ENCODE measurements around the gene RNF175. TPM values are rescaled to one million over a fixed set of nuclear protein-coding genes. Genes with fewer than 3 reads are reported as not detected.

Gene RNF175
- total RNA-seq, 1 experiment from 2014 or later = 5.4 TPM

DNA sequence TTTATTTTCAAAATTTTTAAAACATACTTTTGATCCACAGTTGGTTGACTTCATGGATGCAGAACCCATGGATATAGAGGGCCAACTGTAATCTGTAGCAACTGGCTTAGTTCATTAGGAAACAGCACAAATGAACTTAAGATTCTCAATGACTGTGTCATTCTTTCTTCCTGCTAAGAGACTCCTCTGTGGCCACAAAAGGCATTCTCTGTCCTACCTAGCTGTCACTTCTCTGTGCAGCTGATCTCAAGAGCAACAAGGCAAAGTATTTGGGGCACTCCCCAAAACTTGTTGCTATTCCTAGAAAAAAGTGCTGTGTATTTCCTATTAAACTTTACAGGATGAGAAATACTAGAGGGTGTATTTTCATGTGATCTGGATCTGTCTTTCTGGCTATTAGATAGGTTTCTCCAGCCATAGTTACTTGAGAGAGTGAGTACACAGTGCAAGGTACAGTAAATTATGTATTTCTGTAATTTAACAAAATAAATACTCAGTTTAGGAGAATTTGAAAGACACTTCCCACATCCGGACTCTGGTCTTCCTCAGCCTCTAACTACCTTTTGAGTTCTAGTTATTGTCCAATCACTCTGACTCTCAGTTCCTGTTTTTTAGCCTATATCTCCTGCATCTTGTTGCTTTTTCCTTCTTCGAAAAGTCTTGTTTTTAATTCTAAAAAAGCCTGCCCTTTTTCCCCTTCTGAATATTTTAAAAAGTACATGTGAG lies 53.9 kb downstream of the RNF175 start:
- H3K27ac Mint-ChIP-seq = no peak overlapping the region
- no peaks in the 10 kb centered on the region for H3K4me1 Mint-ChIP-seq
- peaks cover 14% of the 10 kb centered on the region for H3K27me3 Mint-ChIP-seq (ENCODE audit: low read depth)
- H3K4me3 Mint-ChIP-seq = no peak overlapping the region
- H3K9me3 Mint-ChIP-seq = no peaks in the 10 kb centered on the region
- no peak for ATAC-seq
- no peaks in the 10 kb centered on the region for H3K36me3 Mint-ChIP-seq
- no peak for TF ChIP-seq JUN (CRISPR knock-in tag; IDR thresholded peaks at IDR 0.05)
- TF ChIP-seq, protein P1, sequence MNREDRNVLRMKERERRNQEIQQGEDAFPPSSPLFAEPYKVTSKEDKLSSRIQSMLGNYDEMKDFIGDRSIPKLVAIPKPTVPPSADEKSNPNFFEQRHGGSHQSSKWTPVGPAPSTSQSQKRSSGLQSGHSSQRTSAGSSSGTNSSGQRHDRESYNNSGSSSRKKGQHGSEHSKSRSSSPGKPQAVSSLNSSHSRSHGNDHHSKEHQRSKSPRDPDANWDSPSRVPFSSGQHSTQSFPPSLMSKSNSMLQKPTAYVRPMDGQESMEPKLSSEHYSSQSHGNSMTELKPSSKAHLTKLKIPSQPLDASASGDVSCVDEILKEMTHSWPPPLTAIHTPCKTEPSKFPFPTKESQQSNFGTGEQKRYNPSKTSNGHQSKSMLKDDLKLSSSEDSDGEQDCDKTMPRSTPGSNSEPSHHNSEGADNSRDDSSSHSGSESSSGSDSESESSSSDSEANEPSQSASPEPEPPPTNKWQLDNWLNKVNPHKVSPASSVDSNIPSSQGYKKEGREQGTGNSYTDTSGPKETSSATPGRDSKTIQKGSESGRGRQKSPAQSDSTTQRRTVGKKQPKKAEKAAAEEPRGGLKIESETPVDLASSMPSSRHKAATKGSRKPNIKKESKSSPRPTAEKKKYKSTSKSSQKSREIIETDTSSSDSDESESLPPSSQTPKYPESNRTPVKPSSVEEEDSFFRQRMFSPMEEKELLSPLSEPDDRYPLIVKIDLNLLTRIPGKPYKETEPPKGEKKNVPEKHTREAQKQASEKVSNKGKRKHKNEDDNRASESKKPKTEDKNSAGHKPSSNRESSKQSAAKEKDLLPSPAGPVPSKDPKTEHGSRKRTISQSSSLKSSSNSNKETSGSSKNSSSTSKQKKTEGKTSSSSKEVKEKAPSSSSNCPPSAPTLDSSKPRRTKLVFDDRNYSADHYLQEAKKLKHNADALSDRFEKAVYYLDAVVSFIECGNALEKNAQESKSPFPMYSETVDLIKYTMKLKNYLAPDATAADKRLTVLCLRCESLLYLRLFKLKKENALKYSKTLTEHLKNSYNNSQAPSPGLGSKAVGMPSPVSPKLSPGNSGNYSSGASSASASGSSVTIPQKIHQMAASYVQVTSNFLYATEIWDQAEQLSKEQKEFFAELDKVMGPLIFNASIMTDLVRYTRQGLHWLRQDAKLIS (CRISPR knock-in tag; IDR thresholded peaks at IDR 0.05; ENCODE audit: borderline replicate concordance) = no peak
- TF ChIP-seq RORB (CRISPR knock-in tag; IDR thresholded peaks at IDR 0.05) = no peak
- TF ChIP-seq, protein P2, sequence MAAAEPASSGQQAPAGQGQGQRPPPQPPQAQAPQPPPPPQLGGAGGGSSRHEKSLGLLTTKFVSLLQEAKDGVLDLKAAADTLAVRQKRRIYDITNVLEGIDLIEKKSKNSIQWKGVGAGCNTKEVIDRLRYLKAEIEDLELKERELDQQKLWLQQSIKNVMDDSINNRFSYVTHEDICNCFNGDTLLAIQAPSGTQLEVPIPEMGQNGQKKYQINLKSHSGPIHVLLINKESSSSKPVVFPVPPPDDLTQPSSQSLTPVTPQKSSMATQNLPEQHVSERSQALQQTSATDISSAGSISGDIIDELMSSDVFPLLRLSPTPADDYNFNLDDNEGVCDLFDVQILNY (CRISPR knock-in tag; IDR thresholded peaks at IDR 0.05) = no peak
- TF ChIP-seq, protein P3, sequence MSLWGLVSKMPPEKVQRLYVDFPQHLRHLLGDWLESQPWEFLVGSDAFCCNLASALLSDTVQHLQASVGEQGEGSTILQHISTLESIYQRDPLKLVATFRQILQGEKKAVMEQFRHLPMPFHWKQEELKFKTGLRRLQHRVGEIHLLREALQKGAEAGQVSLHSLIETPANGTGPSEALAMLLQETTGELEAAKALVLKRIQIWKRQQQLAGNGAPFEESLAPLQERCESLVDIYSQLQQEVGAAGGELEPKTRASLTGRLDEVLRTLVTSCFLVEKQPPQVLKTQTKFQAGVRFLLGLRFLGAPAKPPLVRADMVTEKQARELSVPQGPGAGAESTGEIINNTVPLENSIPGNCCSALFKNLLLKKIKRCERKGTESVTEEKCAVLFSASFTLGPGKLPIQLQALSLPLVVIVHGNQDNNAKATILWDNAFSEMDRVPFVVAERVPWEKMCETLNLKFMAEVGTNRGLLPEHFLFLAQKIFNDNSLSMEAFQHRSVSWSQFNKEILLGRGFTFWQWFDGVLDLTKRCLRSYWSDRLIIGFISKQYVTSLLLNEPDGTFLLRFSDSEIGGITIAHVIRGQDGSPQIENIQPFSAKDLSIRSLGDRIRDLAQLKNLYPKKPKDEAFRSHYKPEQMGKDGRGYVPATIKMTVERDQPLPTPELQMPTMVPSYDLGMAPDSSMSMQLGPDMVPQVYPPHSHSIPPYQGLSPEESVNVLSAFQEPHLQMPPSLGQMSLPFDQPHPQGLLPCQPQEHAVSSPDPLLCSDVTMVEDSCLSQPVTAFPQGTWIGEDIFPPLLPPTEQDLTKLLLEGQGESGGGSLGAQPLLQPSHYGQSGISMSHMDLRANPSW (CRISPR knock-in tag; conservative IDR thresholded peaks at IDR 0.05; ENCODE audit: low read depth) = no peak
- TF ChIP-seq CREM (CRISPR knock-in tag; IDR thresholded peaks at IDR 0.05) = no peak
- ChIA-PET CTCF (no interaction called here), POLR2A (no interaction called here)
- DNase-seq (ENCODE audit: low spot score) = no peak

DNA sequence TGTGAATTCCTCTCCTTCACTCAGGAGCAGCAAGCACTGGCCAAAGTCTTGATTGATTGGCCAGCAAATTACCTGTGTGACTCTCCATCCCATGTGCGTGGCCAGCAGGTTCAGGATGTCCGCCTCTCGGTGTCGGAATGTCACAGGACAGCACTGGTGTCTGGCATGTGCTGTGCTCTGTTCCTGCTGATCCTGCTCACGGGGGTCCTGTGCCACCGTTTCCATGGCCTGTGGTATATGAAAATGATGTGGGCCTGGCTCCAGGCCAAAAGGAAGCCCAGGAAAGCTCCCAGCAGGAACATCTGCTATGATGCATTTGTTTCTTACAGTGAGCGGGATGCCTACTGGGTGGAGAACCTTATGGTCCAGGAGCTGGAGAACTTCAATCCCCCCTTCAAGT lies 55.3 kb downstream of the RNF175 start:
- no peaks in the 10 kb centered on the region for H3K36me3 Mint-ChIP-seq
- H3K4me3 Mint-ChIP-seq = no peak overlapping the region
- no peaks in the 10 kb centered on the region for H3K9me3 Mint-ChIP-seq
- DNase-seq (ENCODE audit: low spot score) = no peak
- ChIA-PET POLR2A (no interaction called here), CTCF (no interaction called here)
- H3K27me3 Mint-ChIP-seq (ENCODE audit: low read depth) = peaks cover 14% of the 10 kb centered on the region
- no peak for TF ChIP-seq HMGA2 (CRISPR knock-in tag; IDR thresholded peaks at IDR 0.05)
- no peak for TF ChIP-seq CREB1 (CRISPR knock-in tag; IDR thresholded peaks at IDR 0.05)
- no peak overlapping the region for H3K27ac Mint-ChIP-seq
- ATAC-seq = no peak
- H3K4me1 Mint-ChIP-seq = no peaks in the 10 kb centered on the region

DNA sequence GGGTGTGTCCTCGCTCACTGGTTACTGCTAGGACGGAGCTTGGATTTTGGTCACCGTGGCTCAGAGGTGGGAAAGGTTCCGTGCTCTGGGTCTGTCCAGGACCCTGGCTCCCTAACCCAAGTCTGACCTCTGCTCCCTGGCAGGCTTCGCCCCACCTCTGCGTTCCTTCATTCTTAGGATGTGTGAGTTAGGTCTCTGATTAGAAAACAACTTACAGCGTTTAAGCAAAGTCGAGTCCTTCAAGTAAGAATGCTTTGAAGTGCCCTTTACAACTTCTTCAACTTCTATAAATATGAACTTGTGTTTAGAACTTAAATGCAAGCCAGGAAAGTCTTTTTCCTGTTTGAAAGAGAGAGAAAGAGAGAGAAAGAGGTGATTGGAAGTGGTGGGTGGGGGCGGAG lies 74.9 kb downstream of the RNF175 start:
- peaks cover 35% of the 10 kb centered on the region for H3K36me3 Mint-ChIP-seq
- DNase-seq (ENCODE audit: low spot score) = no peak
- peaks cover 11% of the 10 kb centered on the region for H3K4me1 Mint-ChIP-seq
- ChIA-PET POLR2A (no interaction called here), CTCF (interaction anchor here (1.0 to 2.2 kb wide), 5 partner anchors 50 to 542 kb away, joined by 3 to 16 read pairs (median 4); no protein-coding TSS in a partner anchor)
- TF ChIP-seq, protein P4, sequence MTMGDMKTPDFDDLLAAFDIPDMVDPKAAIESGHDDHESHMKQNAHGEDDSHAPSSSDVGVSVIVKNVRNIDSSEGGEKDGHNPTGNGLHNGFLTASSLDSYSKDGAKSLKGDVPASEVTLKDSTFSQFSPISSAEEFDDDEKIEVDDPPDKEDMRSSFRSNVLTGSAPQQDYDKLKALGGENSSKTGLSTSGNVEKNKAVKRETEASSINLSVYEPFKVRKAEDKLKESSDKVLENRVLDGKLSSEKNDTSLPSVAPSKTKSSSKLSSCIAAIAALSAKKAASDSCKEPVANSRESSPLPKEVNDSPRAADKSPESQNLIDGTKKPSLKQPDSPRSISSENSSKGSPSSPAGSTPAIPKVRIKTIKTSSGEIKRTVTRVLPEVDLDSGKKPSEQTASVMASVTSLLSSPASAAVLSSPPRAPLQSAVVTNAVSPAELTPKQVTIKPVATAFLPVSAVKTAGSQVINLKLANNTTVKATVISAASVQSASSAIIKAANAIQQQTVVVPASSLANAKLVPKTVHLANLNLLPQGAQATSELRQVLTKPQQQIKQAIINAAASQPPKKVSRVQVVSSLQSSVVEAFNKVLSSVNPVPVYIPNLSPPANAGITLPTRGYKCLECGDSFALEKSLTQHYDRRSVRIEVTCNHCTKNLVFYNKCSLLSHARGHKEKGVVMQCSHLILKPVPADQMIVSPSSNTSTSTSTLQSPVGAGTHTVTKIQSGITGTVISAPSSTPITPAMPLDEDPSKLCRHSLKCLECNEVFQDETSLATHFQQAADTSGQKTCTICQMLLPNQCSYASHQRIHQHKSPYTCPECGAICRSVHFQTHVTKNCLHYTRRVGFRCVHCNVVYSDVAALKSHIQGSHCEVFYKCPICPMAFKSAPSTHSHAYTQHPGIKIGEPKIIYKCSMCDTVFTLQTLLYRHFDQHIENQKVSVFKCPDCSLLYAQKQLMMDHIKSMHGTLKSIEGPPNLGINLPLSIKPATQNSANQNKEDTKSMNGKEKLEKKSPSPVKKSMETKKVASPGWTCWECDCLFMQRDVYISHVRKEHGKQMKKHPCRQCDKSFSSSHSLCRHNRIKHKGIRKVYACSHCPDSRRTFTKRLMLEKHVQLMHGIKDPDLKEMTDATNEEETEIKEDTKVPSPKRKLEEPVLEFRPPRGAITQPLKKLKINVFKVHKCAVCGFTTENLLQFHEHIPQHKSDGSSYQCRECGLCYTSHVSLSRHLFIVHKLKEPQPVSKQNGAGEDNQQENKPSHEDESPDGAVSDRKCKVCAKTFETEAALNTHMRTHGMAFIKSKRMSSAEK (CRISPR knock-in tag; IDR thresholded peaks at IDR 0.05; ENCODE audit: borderline replicate concordance) = no peak
- 0 out of 2 replicates have a peak, but pooled peaks have one; percentile 1 for TF ChIP-seq ZNF138 (CRISPR knock-in tag; conservative IDR thresholded peaks at IDR 0.05)
- peak overlapping the region; percentile 77 for H3K4me3 Mint-ChIP-seq
- H3K27ac Mint-ChIP-seq = no peak overlapping the region
- H3K27me3 Mint-ChIP-seq (ENCODE audit: low read depth) = peaks cover 61% of the 10 kb centered on the region
- no peak for ATAC-seq
- H3K9me3 Mint-ChIP-seq = peaks cover 45% of the 10 kb centered on the region
